Measurements from ENCODE around the gene KLHL2.

DNA sequence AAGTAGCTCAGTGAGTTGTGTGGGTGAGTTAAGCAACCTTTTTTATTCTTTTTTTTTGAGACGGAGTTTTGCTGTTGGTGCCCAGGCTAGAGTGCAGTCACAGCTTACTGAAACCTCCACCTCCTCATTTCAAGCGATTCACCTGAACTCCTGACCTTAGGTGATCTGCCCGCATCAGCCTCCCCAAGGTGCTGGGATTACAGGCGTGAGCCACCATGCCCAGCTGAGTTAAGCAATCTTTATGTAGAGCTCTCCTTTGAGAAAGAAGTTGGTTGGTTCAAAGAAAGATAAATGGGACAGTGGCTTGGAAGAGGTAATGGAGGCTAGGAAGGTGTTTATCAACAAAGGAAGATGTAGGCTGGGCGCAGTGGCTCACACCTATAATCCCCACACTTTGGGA, 123.3 kb downstream of the KLHL2 start:
- TF ChIP-seq HDGF (IDR thresholded peaks at IDR 0.05; ENCODE audit: borderline replicate concordance) (no peak), SUZ12 (IDR thresholded peaks at IDR 0.05) (no peak), ZNF384 (IDR thresholded peaks at IDR 0.05) (no peak), SP1 (IDR thresholded peaks at IDR 0.05) (no peak), CTBP1 (IDR thresholded peaks at IDR 0.05; ENCODE audit: borderline replicate concordance) (no peak), NFRKB (IDR thresholded peaks at IDR 0.05) (no peak), LEF1 (IDR thresholded peaks at IDR 0.05; ENCODE audit: borderline replicate concordance) (no peak), FOXA1 (IDR thresholded peaks at IDR 0.05) (no peak), ELF4 (IDR thresholded peaks at IDR 0.05) (no peak), BHLHE40 (IDR thresholded peaks at IDR 0.05; ENCODE audit: borderline replicate concordance) (no peak), FOXM1 (IDR thresholded peaks at IDR 0.05; ENCODE audit: borderline replicate concordance) (no peak), ARNT (IDR thresholded peaks at IDR 0.05) (no peak)

Data from HEK293T (cell line).